HL-60 (cell line): Measurements from ENCODE around the gene ZNF518B.

ENCODE experiments used
- DNase-seq, 2 experiments: peaks; one replicate each; pipeline ENCODE4 v3.0.0-alpha.2; 2010 to 2020; ENCODE audit warnings: low read depth in 1 of 2, low spot score in 1 of 2
- H3K27ac ChIP-seq: fragments of 250-450 bp; sonication (Bioruptor Pico); replicated peaks from 2 replicates; pipeline ENCODE4 v1.5.1; 2020; ENCODE audit warnings: mild to moderate bottlenecking, moderate library complexity
- H3K27me3 ChIP-seq: fragments of 250-450 bp; sonication (Bioruptor Pico); 2 replicates; pipeline ENCODE4 v1.5.1; 2021; ENCODE audit warnings: mild to moderate bottlenecking, moderate library complexity; ENCODE audit not compliant: insufficient read depth, poor library complexity, severe bottlenecking
- H3K4me3 ChIP-seq: replicated peaks from 2 replicates; pipeline ENCODE4 v1.5.1; 2011; ENCODE audit warnings: mild to moderate bottlenecking, control low read depth, low read length; ENCODE audit not compliant: insufficient read depth
- GABPA ChIP-seq: IDR thresholded peaks from 2 replicates; pipeline ENCODE4 v1.6.1; 2012; ENCODE audit warnings: low read depth
- POLR2AphosphoS5 ChIP-seq: IDR thresholded peaks from 2 replicates; pipeline ENCODE4 v1.6.1; 2012; ENCODE audit warnings: low read depth
- SPI1 ChIP-seq: IDR thresholded peaks from 2 replicates; pipeline ENCODE4 v1.6.1; 2012; ENCODE audit warnings: low read depth, mild to moderate bottlenecking, borderline replicate concordance
- TF ChIP-seq, protein P1 (sequence below): IDR thresholded peaks from one replicate; pipeline ENCODE4 v1.5.1; 2011; ENCODE audit warnings: low read length, control low read depth, inconsistent platforms; ENCODE audit not compliant: insufficient read depth
- TF ChIP-seq, protein P2 (sequence below): IDR thresholded peaks from 2 replicates; pipeline ENCODE4 v1.6.1; 2012; ENCODE audit warnings: low read depth; ENCODE audit not compliant: insufficient replicate concordance

ZNF518B gene

DNA sequence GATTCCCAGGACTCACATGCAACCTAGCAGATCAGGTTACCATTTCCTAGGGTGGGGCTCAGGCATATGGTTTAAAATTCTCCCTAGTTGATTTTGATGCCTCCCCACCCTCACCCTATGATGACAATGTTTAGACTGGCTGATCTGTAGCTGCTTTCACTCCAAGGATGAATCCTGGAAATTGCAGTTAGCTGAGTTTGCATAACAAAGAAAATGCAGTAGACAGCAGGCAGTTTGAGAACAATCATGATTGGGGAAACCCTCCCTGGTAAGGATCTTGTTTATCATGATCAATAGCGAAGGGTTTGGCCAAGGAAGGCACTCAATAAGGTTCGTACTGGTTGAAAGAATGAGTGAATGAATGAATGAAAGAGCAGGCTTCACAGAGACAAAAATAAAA is 2.1 kb downstream of the ZNF518B start:
- no peak overlapping the region for H3K4me3 ChIP-seq
- TF ChIP-seq SPI1 (no peak), POLR2AphosphoS5 (no peak), GABPA (no peak)
- TF ChIP-seq, protein P1, sequence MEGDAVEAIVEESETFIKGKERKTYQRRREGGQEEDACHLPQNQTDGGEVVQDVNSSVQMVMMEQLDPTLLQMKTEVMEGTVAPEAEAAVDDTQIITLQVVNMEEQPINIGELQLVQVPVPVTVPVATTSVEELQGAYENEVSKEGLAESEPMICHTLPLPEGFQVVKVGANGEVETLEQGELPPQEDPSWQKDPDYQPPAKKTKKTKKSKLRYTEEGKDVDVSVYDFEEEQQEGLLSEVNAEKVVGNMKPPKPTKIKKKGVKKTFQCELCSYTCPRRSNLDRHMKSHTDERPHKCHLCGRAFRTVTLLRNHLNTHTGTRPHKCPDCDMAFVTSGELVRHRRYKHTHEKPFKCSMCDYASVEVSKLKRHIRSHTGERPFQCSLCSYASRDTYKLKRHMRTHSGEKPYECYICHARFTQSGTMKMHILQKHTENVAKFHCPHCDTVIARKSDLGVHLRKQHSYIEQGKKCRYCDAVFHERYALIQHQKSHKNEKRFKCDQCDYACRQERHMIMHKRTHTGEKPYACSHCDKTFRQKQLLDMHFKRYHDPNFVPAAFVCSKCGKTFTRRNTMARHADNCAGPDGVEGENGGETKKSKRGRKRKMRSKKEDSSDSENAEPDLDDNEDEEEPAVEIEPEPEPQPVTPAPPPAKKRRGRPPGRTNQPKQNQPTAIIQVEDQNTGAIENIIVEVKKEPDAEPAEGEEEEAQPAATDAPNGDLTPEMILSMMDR = no peak
- TF ChIP-seq, protein P2, sequence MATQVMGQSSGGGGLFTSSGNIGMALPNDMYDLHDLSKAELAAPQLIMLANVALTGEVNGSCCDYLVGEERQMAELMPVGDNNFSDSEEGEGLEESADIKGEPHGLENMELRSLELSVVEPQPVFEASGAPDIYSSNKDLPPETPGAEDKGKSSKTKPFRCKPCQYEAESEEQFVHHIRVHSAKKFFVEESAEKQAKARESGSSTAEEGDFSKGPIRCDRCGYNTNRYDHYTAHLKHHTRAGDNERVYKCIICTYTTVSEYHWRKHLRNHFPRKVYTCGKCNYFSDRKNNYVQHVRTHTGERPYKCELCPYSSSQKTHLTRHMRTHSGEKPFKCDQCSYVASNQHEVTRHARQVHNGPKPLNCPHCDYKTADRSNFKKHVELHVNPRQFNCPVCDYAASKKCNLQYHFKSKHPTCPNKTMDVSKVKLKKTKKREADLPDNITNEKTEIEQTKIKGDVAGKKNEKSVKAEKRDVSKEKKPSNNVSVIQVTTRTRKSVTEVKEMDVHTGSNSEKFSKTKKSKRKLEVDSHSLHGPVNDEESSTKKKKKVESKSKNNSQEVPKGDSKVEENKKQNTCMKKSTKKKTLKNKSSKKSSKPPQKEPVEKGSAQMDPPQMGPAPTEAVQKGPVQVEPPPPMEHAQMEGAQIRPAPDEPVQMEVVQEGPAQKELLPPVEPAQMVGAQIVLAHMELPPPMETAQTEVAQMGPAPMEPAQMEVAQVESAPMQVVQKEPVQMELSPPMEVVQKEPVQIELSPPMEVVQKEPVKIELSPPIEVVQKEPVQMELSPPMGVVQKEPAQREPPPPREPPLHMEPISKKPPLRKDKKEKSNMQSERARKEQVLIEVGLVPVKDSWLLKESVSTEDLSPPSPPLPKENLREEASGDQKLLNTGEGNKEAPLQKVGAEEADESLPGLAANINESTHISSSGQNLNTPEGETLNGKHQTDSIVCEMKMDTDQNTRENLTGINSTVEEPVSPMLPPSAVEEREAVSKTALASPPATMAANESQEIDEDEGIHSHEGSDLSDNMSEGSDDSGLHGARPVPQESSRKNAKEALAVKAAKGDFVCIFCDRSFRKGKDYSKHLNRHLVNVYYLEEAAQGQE = no peak
- no peak overlapping the region for H3K27ac ChIP-seq
- H3K27me3 ChIP-seq = peaks cover 10% of the 10 kb centered on the region
- DNase-seq = no peak

DNA sequence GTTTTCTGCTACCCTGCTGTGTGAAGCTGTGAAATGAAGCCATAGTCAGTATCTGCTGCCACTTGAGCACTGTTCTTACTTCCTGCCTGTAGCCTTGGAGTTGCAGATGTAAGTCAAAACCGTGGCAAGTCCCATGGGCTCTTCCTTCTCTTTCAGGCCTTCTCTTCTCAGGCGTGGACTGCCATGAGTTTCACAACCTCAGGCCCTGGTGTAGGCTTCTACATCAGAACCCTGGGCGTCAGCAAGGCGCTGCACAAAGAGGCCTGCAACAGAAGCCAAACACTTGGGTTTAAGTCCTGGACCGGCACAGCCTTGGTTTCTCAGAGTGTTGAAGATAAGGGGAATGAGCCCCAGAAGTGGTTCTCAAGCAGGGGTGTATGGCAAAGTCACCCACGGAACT is 2.5 kb downstream of the ZNF518B start:
- no peak for DNase-seq
- peaks cover 10% of the 10 kb centered on the region for H3K27me3 ChIP-seq
- no peak overlapping the region for H3K4me3 ChIP-seq
- H3K27ac ChIP-seq = no peak overlapping the region
- no peak for TF ChIP-seq SPI1
- no peak for TF ChIP-seq GABPA
- TF ChIP-seq, protein P2 = no peak
- TF ChIP-seq POLR2AphosphoS5 = no peak

DNA sequence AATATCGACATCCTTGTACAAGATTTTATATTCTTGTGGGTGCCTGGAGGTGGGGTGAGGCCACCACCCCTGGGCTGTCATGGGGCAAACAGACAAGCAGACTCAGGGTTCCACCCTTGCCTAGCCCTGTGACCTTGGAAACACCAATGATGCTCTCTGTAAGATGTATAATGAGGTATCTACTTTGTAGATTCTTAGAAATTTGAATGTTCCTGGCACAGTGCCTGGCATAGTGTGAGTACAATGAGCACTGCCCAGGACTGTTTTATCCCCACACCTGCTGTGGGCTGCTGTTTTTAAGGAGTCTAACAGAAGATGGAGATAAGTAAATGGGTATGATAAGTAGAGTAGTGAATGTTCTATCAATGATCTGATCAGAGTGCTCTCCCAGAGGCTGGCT is 3.1 kb downstream of the ZNF518B start:
- Histone ChIP-seq H3K27ac (no peak overlapping the region), H3K4me3 (no peak overlapping the region), H3K27me3 (peaks cover 10% of the 10 kb centered on the region)
- TF ChIP-seq, protein P2 = no peak
- TF ChIP-seq POLR2AphosphoS5 (no peak), GABPA (no peak), SPI1 (no peak)
- TF ChIP-seq, protein P1 = no peak
- DNase-seq = no peak

DNA sequence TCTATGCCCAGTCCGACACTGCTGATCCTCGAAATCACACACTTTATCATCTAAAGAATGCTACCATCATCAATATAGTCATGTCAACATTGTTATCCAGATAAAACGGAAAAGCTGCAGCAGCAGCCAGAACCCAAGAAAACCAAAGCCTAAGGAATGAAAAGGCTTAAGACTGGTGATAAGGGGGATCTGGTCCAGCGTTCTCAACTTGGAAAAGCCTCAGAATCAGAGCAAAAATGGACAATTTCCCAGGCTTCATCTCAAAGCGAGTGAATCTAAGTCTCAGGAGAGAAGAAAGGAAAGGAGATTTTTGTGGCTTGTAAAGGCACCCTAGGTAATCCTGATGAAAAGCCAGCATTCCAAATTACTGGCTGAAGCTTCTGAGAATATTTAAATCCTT is 8.2 kb downstream of the ZNF518B start:
- Histone ChIP-seq H3K27me3 (no peaks in the 10 kb centered on the region), H3K27ac (no peak overlapping the region), H3K4me3 (no peak overlapping the region)
- no peak for DNase-seq
- TF ChIP-seq POLR2AphosphoS5 = no peak
